GM12878 (cell line): Measurements from ENCODE around the gene LHFPL2. TPM values are rescaled to one million over a fixed set of nuclear protein-coding genes. Genes with fewer than 3 reads are reported as not detected.

Experiments
- FOXM1 ChIP-seq: IDR thresholded peaks from 2 replicates; pipeline ENCODE4 v1.6.1; 2012; ENCODE audit warnings: low read depth, mild to moderate bottlenecking, inconsistent platforms, low read length, moderate library complexity
- MYB ChIP-seq: fragments of 150-350 bp; IDR thresholded peaks from 2 replicates; pipeline ENCODE4 v1.6.1; 2014; ENCODE audit warnings: mild to moderate bottlenecking, low read depth, low read length, borderline replicate concordance
- MYC ChIP-seq: IDR thresholded peaks from 2 replicates; pipeline ENCODE4 v1.6.1; 2011; ENCODE audit warnings: mild to moderate bottlenecking, low read length, moderate library complexity, inconsistent platforms; ENCODE audit not compliant: insufficient read depth, insufficient replicate concordance, insufficient read length, severe bottlenecking
- SUZ12 ChIP-seq: fragments of 200-600 bp; sonication (generic); IDR thresholded peaks from one replicate; pipeline ENCODE4 v1.6.1; 2018; ENCODE audit warnings: antibody characterized with exemption, mild to moderate bottlenecking; ENCODE audit not compliant: unreplicated experiment
- YBX1 ChIP-seq: fragments of 450-650 bp; IDR thresholded peaks from 2 replicates; pipeline ENCODE4 v1.6.1; 2016; ENCODE audit warnings: antibody characterized with exemption
- ZNF384 ChIP-seq: IDR thresholded peaks from 2 replicates; pipeline ENCODE4 v1.6.1; 2012; ENCODE audit warnings: low read depth, mild to moderate bottlenecking, low read length, improper control_type of control experiment, borderline replicate concordance
- polyA plus RNA-seq, 11 experiments: library from polyadenylated mRNA; depleted of rRNA in 4 of 11; unstranded in 6 of 11; stranded (reverse) in 5 of 11; fragments of >200 nt; fragmentation: Nextera tagmentation in 4 of 11; fragmentation: Illumina TruSeq in 1 of 11; extraction: Ambion mirVana in 4 of 11; extraction: Trizol in 1 of 11; gene quantifications; 1 replicate in 1 of 11; 2 replicates in 10 of 11; pipeline versions ENCODE4 v1.2.1 to v1.2.3, GENCODE V29; 2011 to 2016; ENCODE audit warnings: inconsistent platforms in 2 of 11, missing spikeins in 2 of 11, low read depth in 1 of 11
- total RNA-seq, 4 experiments: library from RNA; depleted of rRNA in 3 of 4; stranded (reverse); fragments of >200 nt in 3 of 4; fragmentation: Illumina TruSeq in 1 of 4; extraction: Trizol in 1 of 4; gene quantifications; 2 replicates each; pipeline versions ENCODE4 v1.2.1 to v1.2.3, GENCODE V29; 2013 to 2021
- TF ChIP-seq, protein P1 (sequence below): fragments of 450-650 bp; IDR thresholded peaks from 2 replicates; pipeline ENCODE4 v1.6.1; 2017; ENCODE audit warnings: mild to moderate bottlenecking, moderate library complexity
- TF ChIP-seq, protein P2 (sequence below): fragments of 450-650 bp; IDR thresholded peaks from 2 replicates; pipeline ENCODE4 v1.6.1; 2017; ENCODE audit warnings: low read depth, mild to moderate bottlenecking, moderate library complexity

Gene LHFPL2
- total and polyA plus RNA-seq, 10 of the 15 experiments (the other 5 are each of a cell fraction or from before 2014, with no cell fraction given) = 4.1 to 21.8 (median 12.5) TPM

DNA sequence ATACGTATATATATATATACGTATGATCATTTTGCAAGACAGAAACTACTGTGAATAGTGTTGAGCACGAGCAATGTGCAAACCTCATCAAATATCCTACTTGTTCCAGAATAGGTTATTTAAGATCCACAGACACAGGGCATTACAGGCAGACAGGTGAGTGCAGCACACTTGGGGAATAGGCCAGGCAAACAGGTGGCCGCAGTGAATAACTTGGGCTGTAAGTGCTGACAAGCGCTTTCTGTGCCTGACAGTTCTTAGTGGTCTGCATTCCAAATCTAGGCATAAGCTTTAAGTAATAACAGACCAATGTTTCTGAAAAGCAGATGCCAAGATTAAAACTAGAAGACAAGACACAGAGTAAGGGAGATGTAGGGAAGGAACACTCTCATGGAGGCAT lies 77.9 kb downstream of the LHFPL2 start (continued):
- TF ChIP-seq FOXM1 (no peak), MYC (no peak), MYB (no peak), SUZ12 (no peak), ZNF384 (no peak), YBX1 (no peak)
- TF ChIP-seq, protein P1, sequence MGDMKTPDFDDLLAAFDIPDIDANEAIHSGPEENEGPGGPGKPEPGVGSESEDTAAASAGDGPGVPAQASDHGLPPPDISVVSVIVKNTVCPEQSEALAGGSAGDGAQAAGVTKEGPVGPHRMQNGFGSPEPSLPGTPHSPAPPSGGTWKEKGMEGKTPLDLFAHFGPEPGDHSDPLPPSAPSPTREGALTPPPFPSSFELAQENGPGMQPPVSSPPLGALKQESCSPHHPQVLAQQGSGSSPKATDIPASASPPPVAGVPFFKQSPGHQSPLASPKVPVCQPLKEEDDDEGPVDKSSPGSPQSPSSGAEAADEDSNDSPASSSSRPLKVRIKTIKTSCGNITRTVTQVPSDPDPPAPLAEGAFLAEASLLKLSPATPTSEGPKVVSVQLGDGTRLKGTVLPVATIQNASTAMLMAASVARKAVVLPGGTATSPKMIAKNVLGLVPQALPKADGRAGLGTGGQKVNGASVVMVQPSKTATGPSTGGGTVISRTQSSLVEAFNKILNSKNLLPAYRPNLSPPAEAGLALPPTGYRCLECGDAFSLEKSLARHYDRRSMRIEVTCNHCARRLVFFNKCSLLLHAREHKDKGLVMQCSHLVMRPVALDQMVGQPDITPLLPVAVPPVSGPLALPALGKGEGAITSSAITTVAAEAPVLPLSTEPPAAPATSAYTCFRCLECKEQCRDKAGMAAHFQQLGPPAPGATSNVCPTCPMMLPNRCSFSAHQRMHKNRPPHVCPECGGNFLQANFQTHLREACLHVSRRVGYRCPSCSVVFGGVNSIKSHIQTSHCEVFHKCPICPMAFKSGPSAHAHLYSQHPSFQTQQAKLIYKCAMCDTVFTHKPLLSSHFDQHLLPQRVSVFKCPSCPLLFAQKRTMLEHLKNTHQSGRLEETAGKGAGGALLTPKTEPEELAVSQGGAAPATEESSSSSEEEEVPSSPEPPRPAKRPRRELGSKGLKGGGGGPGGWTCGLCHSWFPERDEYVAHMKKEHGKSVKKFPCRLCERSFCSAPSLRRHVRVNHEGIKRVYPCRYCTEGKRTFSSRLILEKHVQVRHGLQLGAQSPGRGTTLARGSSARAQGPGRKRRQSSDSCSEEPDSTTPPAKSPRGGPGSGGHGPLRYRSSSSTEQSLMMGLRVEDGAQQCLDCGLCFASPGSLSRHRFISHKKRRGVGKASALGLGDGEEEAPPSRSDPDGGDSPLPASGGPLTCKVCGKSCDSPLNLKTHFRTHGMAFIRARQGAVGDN = no peak
- TF ChIP-seq, protein P2, sequence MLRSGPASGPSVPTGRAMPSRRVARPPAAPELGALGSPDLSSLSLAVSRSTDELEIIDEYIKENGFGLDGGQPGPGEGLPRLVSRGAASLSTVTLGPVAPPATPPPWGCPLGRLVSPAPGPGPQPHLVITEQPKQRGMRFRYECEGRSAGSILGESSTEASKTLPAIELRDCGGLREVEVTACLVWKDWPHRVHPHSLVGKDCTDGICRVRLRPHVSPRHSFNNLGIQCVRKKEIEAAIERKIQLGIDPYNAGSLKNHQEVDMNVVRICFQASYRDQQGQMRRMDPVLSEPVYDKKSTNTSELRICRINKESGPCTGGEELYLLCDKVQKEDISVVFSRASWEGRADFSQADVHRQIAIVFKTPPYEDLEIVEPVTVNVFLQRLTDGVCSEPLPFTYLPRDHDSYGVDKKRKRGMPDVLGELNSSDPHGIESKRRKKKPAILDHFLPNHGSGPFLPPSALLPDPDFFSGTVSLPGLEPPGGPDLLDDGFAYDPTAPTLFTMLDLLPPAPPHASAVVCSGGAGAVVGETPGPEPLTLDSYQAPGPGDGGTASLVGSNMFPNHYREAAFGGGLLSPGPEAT = no peak
